Subcutaneous abdominal adipose tissue (tissue), 5 donors: Measurements from ENCODE around the gene CCDC54.

Experiments used
- H3K27ac ChIP-seq: one replicate; pipeline ENCODE4 v1.7.0; 2013; ENCODE audit warnings: low read depth, mild to moderate bottlenecking, inconsistent platforms, low read length, moderate library complexity
- H3K27me3 ChIP-seq, 5 donors: one replicate each; pipeline ENCODE4 v1.7.0; 2013; ENCODE audit warnings: low read length in 5 of 5, inconsistent platforms in 1 of 5; ENCODE audit not compliant: control insufficient read depth in 5 of 5, insufficient read depth in 4 of 5
- H3K36me3 ChIP-seq, 5 donors: one replicate each; pipeline ENCODE4 v1.7.0; 2013; ENCODE audit warnings: low read length in 5 of 5; ENCODE audit not compliant: control insufficient read depth in 5 of 5, insufficient read depth in 5 of 5
- H3K4me1 ChIP-seq, 5 donors: one replicate each; pipeline ENCODE4 v1.7.0; 2013; ENCODE audit warnings: low read length in 5 of 5, mild to moderate bottlenecking in 3 of 5, moderate library complexity in 1 of 5; ENCODE audit not compliant: control insufficient read depth in 5 of 5, insufficient read depth in 5 of 5
- H3K4me3 ChIP-seq, 5 donors: one replicate each; pipeline ENCODE4 v1.7.0; 2013; ENCODE audit warnings: low read length in 5 of 5, low read depth in 1 of 5
- H3K9ac ChIP-seq, 5 donors: one replicate each; pipeline ENCODE4 v1.7.0; 2013; ENCODE audit warnings: low read length in 5 of 5, mild to moderate bottlenecking in 4 of 5, moderate library complexity in 3 of 5
- H3K9me3 ChIP-seq, 5 donors: one replicate each; pipeline ENCODE4 v1.7.0; 2013; ENCODE audit warnings: low read length in 5 of 5; ENCODE audit not compliant: control insufficient read depth in 5 of 5
- donor health status: healthy.
- donor health status: healthy.
- donor health status: healthy.
- donor health status: healthy.
- donor health status: healthy.

The CCDC54 gene

DNA sequence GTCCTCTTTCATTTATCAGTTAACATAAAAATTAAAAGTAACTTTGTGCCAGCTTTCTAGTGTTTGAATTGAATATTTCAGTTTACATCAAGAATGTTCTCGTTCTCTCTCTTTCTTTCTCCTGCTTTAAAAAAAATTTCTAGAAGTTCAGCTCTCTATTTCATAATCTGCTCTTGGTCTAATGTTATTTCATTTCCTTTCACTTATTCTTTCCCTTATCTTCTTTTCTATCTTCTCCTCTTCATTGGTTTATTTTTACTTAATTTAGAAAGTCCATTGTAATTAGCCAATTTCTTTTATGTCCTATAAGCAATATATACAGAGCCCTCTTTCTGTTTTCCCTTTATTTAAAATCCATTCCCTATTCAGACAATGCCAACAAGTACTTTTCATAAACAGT, 44.6 kb downstream of the CCDC54 start:
- H3K36me3 ChIP-seq: no peaks in the 10 kb centered on the region
- H3K4me1 ChIP-seq: peaks cover 0 to 3% (median 2%) of the 10 kb centered on the region in 5 donors
- no peaks in the 10 kb centered on the region for H3K27me3 ChIP-seq
- no peaks in the 10 kb centered on the region for H3K9me3 ChIP-seq
- no peak overlapping the region for H3K4me3 ChIP-seq
- H3K9ac ChIP-seq: no peak overlapping the region
- no peak overlapping the region for H3K27ac ChIP-seq

DNA sequence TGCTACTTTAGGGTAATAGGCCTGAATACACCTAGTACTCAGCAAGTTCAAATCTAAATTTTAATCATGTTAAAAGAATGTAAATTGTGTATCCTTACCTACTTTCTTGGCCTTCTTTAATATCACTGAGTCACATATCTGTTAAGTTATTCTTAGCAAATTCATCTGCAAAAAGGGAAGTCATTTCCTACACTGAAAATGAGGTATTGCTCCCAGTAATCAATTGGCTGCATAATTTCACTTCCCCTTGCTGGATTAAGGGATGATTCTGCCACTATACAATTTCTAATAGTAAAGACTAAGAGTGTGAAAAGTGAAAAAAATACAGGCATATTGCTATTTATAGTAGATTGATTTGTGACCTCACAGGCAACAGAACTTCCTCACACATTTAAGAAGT, 47.8 kb downstream of the CCDC54 start:
- no peak overlapping the region for H3K4me3 ChIP-seq
- H3K4me1 ChIP-seq: peaks cover 0 to 11% (median 11%) of the 10 kb centered on the region in 5 donors
- no peak overlapping the region for H3K9ac ChIP-seq
- H3K27ac ChIP-seq: no peak overlapping the region
- H3K36me3 ChIP-seq: no peaks in the 10 kb centered on the region
- H3K27me3 ChIP-seq: no peaks in the 10 kb centered on the region
- H3K9me3 ChIP-seq: no peaks in the 10 kb centered on the region

GRCh38 chr3:107426223-107426622, 49.0 kb downstream of the CCDC54 start:
- H3K4me3 ChIP-seq: no peak overlapping the region

More at GRCh38 chr3:107426223-107426622, 49.0 kb downstream of the CCDC54 start:
- Histone ChIP-seq H3K9me3 (no peaks in the 10 kb centered on the region), H3K4me1 (peaks cover 2 to 20% (median 20%) of the 10 kb centered on the region in 5 donors), H3K27me3 (no peaks in the 10 kb centered on the region), H3K9ac (no peak overlapping the region), H3K27ac (no peak overlapping the region), H3K36me3 (no peaks in the 10 kb centered on the region)
